Vagina (tissue), 2 donors: ENCODE results near the gene COL27A1. TPM values are rescaled to one million over a fixed set of nuclear protein-coding genes. Genes with fewer than 3 reads are reported as not detected.
A peak's percentile ranks its signal among the peaks of the same experiment; 100 is the strongest.

Experiments used
- DNase-seq, 2 donors: peaks; one replicate each; pipeline ENCODE4 v3.0.0-alpha.2; 2017; ENCODE audit errors: extremely low spot score in 2 of 2
- H3K27ac ChIP-seq: fragments of 200-600 bp; sonication (generic); one replicate; pipeline ENCODE4 v1.5.1; 2019
- H3K27me3 ChIP-seq: fragments of 200-600 bp; sonication (generic); one replicate; pipeline ENCODE4 v1.5.1; 2019
- H3K36me3 ChIP-seq, 2 donors: fragments of 200-600 bp; sonication (generic); one replicate each; pipeline ENCODE4 v1.5.1; 2017 to 2019
- H3K4me1 ChIP-seq: fragments of 200-600 bp; sonication (generic); one replicate; pipeline ENCODE4 v1.5.1; 2019
- H3K4me3 ChIP-seq, 2 donors: fragments of 200-600 bp; sonication (generic); 1 replicate in 1 of 2; 2 replicates in 1 of 2; pipeline ENCODE4 v1.5.1; 2016 to 2019
- H3K9me3 ChIP-seq: fragments of 200-600 bp; sonication (generic); one replicate; pipeline ENCODE4 v1.5.1; 2019
- POLR2A ChIP-seq, 2 donors: fragments of 450-650 bp; IDR thresholded peaks; one replicate each; pipeline ENCODE4 v1.6.1; 2017; ENCODE audit warnings: antibody characterized with exemption in 2 of 2, mild to moderate bottlenecking in 2 of 2, moderate library complexity in 2 of 2
- POLR2AphosphoS5 ChIP-seq, 2 donors: sonication (generic); formaldehyde crosslinking; IDR thresholded peaks; one replicate each; pipeline ENCODE4 v1.9.0; 2017; ENCODE audit warnings: antibody characterized with exemption in 2 of 2, mild to moderate bottlenecking in 2 of 2, low read depth in 1 of 2; ENCODE audit not compliant: insufficient read depth in 1 of 2
- intact Hi-C: fragments of 100-400 bp; cut with DNase I; formaldehyde crosslinking; loops from one replicate; pipeline ENCODE4 v1.15.1; 2023
- total RNA-seq: library from RNA; depleted of rRNA; stranded (reverse); fragments of >200 nt; gene quantifications from one replicate; pipeline ENCODE4 v1.2.3, GENCODE V29; 2016
- TF ChIP-seq, protein P1 (sequence below), 3 experiments: fragments of 450-650 bp in 2 of 3; fragments of 200-600 bp in 1 of 3; sonication (generic) in 1 of 3; IDR thresholded peaks; one replicate each; pipeline ENCODE4 v1.5.1; 2017 to 2019; ENCODE audit warnings: antibody characterized with exemption in 3 of 3, mild to moderate bottlenecking in 2 of 3, moderate library complexity in 2 of 3

The COL27A1 gene
- total RNA-seq, 1 donor from 2014 or later = 17.2 TPM

DNA sequence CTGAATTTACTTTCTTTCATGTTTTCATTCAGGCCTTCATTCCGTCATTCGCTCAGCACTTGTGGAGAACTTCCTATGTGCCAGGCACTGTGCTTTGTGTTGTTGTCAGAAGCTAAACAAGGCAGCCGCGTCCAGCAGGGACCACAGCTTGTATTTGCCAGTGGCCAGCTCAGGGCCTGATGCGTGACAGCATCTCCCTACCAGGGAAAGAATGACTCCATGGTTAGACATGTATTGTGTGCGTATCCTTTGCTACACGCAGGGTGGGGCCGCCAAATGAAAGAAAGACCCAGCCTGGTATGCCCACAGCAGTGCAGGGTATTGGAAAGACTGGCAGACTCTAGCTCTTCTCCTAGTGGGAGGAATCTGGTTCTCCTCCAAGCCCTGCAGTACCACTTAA is 4.7 kb upstream of the COL27A1 start:
- Histone ChIP-seq H3K27ac (no peak overlapping the region), H3K4me3 (no peak overlapping the region), H3K4me1 (peaks cover 18% of the 10 kb centered on the region), H3K9me3 (no peaks in the 10 kb centered on the region), H3K27me3 (no peaks in the 10 kb centered on the region), H3K36me3 (no peaks in the 10 kb centered on the region)
- DNase-seq = no peak
- TF ChIP-seq, protein P1, sequence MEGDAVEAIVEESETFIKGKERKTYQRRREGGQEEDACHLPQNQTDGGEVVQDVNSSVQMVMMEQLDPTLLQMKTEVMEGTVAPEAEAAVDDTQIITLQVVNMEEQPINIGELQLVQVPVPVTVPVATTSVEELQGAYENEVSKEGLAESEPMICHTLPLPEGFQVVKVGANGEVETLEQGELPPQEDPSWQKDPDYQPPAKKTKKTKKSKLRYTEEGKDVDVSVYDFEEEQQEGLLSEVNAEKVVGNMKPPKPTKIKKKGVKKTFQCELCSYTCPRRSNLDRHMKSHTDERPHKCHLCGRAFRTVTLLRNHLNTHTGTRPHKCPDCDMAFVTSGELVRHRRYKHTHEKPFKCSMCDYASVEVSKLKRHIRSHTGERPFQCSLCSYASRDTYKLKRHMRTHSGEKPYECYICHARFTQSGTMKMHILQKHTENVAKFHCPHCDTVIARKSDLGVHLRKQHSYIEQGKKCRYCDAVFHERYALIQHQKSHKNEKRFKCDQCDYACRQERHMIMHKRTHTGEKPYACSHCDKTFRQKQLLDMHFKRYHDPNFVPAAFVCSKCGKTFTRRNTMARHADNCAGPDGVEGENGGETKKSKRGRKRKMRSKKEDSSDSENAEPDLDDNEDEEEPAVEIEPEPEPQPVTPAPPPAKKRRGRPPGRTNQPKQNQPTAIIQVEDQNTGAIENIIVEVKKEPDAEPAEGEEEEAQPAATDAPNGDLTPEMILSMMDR (IDR thresholded peaks at IDR 0.05) = no peak
- TF ChIP-seq POLR2A (IDR thresholded peaks at IDR 0.05) (no peak), POLR2AphosphoS5 (IDR thresholded peaks at IDR 0.05; ENCODE audit: insufficient read depth in 1 of 2, low read depth in 1 of 2) (no peak)
- intact Hi-C loops = no loop called here

GRCh38 chr9:114151426-114151956 is 3.8 kb upstream of the COL27A1 start:
- H3K27ac ChIP-seq = no peak overlapping the region
- TF ChIP-seq POLR2A (IDR thresholded peaks at IDR 0.05) (no peak), POLR2AphosphoS5 (IDR thresholded peaks at IDR 0.05; ENCODE audit: insufficient read depth in 1 of 2, low read depth in 1 of 2) (no peak)
- TF ChIP-seq, protein P1 (IDR thresholded peaks at IDR 0.05) = no peak
- H3K9me3 ChIP-seq = no peaks in the 10 kb centered on the region
- H3K4me3 ChIP-seq = no peak overlapping the region
- H3K4me1 ChIP-seq = peaks cover 24% of the 10 kb centered on the region
- H3K36me3 ChIP-seq = no peaks in the 10 kb centered on the region
- no peaks in the 10 kb centered on the region for H3K27me3 ChIP-seq
- intact Hi-C loops = no loop called here
- no peak for DNase-seq

DNA sequence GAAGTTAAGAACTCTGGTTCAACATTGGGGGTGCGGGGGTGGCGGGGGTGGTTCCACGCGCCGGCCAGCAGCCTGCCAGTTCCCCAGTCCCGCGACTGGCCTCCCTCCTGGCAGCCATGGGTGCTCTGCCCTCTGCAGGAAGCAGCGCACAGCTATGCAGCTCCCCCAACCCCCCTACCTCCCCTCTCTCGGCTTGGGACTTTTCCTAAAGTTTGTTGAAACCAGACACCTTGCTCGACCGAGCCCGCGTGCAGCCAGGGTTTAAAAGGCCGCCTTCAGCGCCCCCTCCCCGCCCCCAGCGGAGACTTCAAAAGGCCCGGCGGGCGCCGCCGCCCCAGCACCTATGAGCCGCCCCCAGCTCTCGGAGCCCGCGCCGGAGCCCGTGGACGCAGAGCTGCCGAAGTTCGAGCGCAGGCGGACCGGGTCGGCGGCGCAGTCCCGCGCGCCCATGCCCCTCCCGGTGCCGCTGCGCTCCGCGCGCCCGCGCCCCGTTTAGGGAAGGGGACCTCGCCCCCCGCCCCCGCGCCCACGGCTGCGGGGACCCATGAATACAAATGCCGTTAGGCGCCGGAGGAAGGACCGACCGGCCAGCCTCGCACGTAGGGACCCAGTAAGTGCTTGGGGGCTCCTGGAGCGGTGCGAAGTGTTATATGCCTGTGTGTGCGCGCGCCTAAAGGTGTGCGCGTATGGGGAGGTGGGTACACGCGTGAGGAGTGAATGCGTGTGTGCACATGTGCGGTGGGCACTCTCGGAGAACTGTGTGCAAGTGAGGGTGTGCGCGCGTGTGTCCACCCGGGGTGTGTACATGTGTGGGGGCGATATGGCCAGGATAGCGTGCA is 1.4 kb upstream of the COL27A1 start:
- no peaks in the 10 kb centered on the region for H3K9me3 ChIP-seq
- peak overlapping the region; percentile 52 to 71 for H3K4me3 ChIP-seq
- TF ChIP-seq POLR2A (IDR thresholded peaks at IDR 0.05) (no peak), POLR2AphosphoS5 (IDR thresholded peaks at IDR 0.05; ENCODE audit: insufficient read depth in 1 of 2, low read depth in 1 of 2) (no peak)
- TF ChIP-seq, protein P1 (IDR thresholded peaks at IDR 0.05) = no peak
- DNase-seq = no peak
- H3K4me1 ChIP-seq = peaks cover 49% of the 10 kb centered on the region
- no peak overlapping the region for H3K27ac ChIP-seq
- intact Hi-C loops = no loop called here
- H3K27me3 ChIP-seq = no peaks in the 10 kb centered on the region
- no peaks in the 10 kb centered on the region for H3K36me3 ChIP-seq

DNA sequence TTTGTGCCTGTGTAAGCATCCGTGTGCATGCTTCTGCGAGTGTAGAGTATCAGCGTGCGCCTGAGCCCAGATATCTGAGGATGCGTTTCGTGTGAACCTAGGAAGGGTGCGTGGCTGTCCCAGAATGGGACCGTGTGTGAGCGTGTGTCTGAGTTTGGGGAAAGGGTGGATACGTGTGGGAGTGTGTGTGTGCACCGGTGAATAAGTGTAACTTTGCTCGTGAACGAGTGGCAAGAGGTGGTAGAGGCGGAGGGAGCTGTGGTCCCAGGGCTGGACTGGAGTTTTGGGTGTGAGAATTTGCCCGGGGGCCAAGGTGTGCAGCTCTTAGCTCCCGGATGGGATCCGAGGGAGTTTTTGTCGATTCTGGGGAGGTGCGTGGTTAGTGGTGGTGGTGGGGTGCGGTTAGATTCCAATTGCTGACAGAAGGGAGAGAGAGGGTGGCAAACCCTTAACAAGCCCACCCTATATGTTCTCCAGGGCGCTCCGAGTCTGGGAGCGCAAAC is 686 bp upstream of the COL27A1 start:
- H3K27ac ChIP-seq = peak overlapping the region; percentile 86
- TF ChIP-seq, protein P1 (IDR thresholded peaks at IDR 0.05) = no peak
- no peak for TF ChIP-seq POLR2A (IDR thresholded peaks at IDR 0.05)
- TF ChIP-seq POLR2AphosphoS5 (IDR thresholded peaks at IDR 0.05; ENCODE audit: insufficient read depth in 1 of 2, low read depth in 1 of 2) = no peak

More for the DNA sequence above, 686 bp upstream of the COL27A1 start:
- Histone ChIP-seq H3K27me3 (no peaks in the 10 kb centered on the region), H3K36me3 (no peaks in the 10 kb centered on the region), H3K4me3 (peak overlapping the region; percentile 52 to 71), H3K4me1 (peaks cover 55% of the 10 kb centered on the region), H3K9me3 (no peaks in the 10 kb centered on the region)
- intact Hi-C loops = no loop called here
- no peak for DNase-seq
